Measurements from ENCODE around the gene LDHB.
"Not testable (repeated sequence)": the region's sequence is repeated elsewhere in the genome, so short reads cannot be mapped to it uniquely, and the experiment has no call there.

LDHB gene

GRCh38 chr12:21675096-21675495 lies 17.5 kb upstream of the LDHB start:
- ATAC-seq = no peak
- TF ChIP-seq ZFP30 (CRISPR knock-in tag; IDR thresholded peaks at IDR 0.05) (no peak), ARNTL (CRISPR knock-in tag; IDR thresholded peaks at IDR 0.05; ENCODE audit: borderline replicate concordance, low read depth) (no peak), TSHZ2 (CRISPR knock-in tag; IDR thresholded peaks at IDR 0.05) (no peak), RARB (CRISPR knock-in tag; IDR thresholded peaks at IDR 0.05) (no peak), ZNF70 (CRISPR knock-in tag; IDR thresholded peaks at IDR 0.05) (no peak), ZNF565 (CRISPR knock-in tag; conservative IDR thresholded peaks at IDR 0.05; ENCODE audit: low read depth) (no peak), ZNF8 (CRISPR knock-in tag; IDR thresholded peaks at IDR 0.05) (no peak), PPARA (CRISPR knock-in tag; IDR thresholded peaks at IDR 0.05; ENCODE audit: borderline replicate concordance) (no peak)
- TF ChIP-seq, protein P1, sequence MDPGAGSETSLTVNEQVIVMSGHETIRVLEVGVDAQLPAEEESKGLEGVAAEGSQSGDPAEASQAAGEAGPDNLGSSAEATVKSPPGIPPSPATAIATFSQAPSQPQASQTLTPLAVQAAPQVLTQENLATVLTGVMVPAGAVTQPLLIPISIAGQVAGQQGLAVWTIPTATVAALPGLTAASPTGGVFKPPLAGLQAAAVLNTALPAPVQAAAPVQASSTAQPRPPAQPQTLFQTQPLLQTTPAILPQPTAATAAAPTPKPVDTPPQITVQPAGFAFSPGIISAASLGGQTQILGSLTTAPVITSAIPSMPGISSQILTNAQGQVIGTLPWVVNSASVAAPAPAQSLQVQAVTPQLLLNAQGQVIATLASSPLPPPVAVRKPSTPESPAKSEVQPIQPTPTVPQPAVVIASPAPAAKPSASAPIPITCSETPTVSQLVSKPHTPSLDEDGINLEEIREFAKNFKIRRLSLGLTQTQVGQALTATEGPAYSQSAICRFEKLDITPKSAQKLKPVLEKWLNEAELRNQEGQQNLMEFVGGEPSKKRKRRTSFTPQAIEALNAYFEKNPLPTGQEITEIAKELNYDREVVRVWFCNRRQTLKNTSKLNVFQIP (CRISPR knock-in tag; IDR thresholded peaks at IDR 0.05; ENCODE audit: borderline replicate concordance, low read depth) = no peak

- ATAC-seq = not testable (repeated sequence)
Measured at GRCh38 chr12:21673830-21674552, 16.3 kb upstream of the LDHB start.

- no peak for TF ChIP-seq TCF4 (CRISPR knock-in tag; IDR thresholded peaks at IDR 0.05; ENCODE audit: borderline replicate concordance)
- TF ChIP-seq, protein P2, sequence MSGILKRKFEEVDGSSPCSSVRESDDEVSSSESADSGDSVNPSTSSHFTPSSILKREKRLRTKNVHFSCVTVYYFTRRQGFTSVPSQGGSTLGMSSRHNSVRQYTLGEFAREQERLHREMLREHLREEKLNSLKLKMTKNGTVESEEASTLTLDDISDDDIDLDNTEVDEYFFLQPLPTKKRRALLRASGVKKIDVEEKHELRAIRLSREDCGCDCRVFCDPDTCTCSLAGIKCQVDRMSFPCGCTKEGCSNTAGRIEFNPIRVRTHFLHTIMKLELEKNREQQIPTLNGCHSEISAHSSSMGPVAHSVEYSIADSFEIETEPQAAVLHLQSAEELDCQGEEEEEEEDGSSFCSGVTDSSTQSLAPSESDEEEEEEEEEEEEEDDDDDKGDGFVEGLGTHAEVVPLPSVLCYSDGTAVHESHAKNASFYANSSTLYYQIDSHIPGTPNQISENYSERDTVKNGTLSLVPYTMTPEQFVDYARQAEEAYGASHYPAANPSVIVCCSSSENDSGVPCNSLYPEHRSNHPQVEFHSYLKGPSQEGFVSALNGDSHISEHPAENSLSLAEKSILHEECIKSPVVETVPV (CRISPR knock-in tag; IDR thresholded peaks at IDR 0.05) = no peak
- TF ChIP-seq ZC3H10 (CRISPR knock-in tag; IDR thresholded peaks at IDR 0.05) = no peak
- no peak for TF ChIP-seq CSDC2 (CRISPR knock-in tag; IDR thresholded peaks at IDR 0.05)
- no peak for TF ChIP-seq ISL1 (CRISPR knock-in tag; IDR thresholded peaks at IDR 0.05)
- no peak for TF ChIP-seq ZNF70 (CRISPR knock-in tag; IDR thresholded peaks at IDR 0.05)
- TF ChIP-seq ZFP3 (CRISPR knock-in tag; IDR thresholded peaks at IDR 0.05) = no peak
- no peak for TF ChIP-seq ZNF8 (CRISPR knock-in tag; IDR thresholded peaks at IDR 0.05)
- TF ChIP-seq ESRRG (CRISPR knock-in tag; IDR thresholded peaks at IDR 0.05) = no peak
- TF ChIP-seq BACH2 (CRISPR knock-in tag; IDR thresholded peaks at IDR 0.05; ENCODE audit: borderline replicate concordance) = no peak
- no peak for TF ChIP-seq ARNTL (CRISPR knock-in tag; IDR thresholded peaks at IDR 0.05; ENCODE audit: borderline replicate concordance, low read depth)
- no peak for TF ChIP-seq CREB5 (CRISPR knock-in tag; IDR thresholded peaks at IDR 0.05; ENCODE audit: low read depth)
- no peak for ATAC-seq
Measured at GRCh38 chr12:21672146-21672545, 14.5 kb upstream of the LDHB start.

- no peak for TF ChIP-seq ISL1 (CRISPR knock-in tag; IDR thresholded peaks at IDR 0.05)
- TF ChIP-seq CSDC2 (CRISPR knock-in tag; IDR thresholded peaks at IDR 0.05) = no peak
- no peak for TF ChIP-seq ZFP3 (CRISPR knock-in tag; IDR thresholded peaks at IDR 0.05)
- TF ChIP-seq GLIS3 (CRISPR knock-in tag; IDR thresholded peaks at IDR 0.05) = no peak
- TF ChIP-seq ESRRG (CRISPR knock-in tag; IDR thresholded peaks at IDR 0.05) = no peak
- no peak for TF ChIP-seq SNAI2 (CRISPR knock-in tag; IDR thresholded peaks at IDR 0.05)
- no peak for TF ChIP-seq ZC3H10 (CRISPR knock-in tag; IDR thresholded peaks at IDR 0.05)
- no peak for TF ChIP-seq ZFP30 (CRISPR knock-in tag; IDR thresholded peaks at IDR 0.05)
- no peak for TF ChIP-seq PATZ1 (CRISPR knock-in tag; IDR thresholded peaks at IDR 0.05; ENCODE audit: borderline replicate concordance)
- TF ChIP-seq OSR1 (CRISPR knock-in tag; IDR thresholded peaks at IDR 0.05) = no peak
- ATAC-seq = no peak
Measured at GRCh38 chr12:21666722-21667121, 9.1 kb upstream of the LDHB start.
